Urothelium cell line (cell line): Measurements from ENCODE around the gene USH1G.
"Not testable (repeated sequence)": the region's sequence is repeated elsewhere in the genome, so short reads cannot be mapped to it uniquely, and the experiment has no call there.

Experiments used
- DNase-seq: peaks from one replicate; pipeline ENCODE4 v3.0.0; 2011; ENCODE audit warnings: low spot score, mixed read lengths
- FAIRE-seq: peaks from 2 replicates; lab custom pipeline; 2011; peaks lifted over from hg19 to GRCh38; lab: Jason Lieb, UNC

The USH1G gene

DNA sequence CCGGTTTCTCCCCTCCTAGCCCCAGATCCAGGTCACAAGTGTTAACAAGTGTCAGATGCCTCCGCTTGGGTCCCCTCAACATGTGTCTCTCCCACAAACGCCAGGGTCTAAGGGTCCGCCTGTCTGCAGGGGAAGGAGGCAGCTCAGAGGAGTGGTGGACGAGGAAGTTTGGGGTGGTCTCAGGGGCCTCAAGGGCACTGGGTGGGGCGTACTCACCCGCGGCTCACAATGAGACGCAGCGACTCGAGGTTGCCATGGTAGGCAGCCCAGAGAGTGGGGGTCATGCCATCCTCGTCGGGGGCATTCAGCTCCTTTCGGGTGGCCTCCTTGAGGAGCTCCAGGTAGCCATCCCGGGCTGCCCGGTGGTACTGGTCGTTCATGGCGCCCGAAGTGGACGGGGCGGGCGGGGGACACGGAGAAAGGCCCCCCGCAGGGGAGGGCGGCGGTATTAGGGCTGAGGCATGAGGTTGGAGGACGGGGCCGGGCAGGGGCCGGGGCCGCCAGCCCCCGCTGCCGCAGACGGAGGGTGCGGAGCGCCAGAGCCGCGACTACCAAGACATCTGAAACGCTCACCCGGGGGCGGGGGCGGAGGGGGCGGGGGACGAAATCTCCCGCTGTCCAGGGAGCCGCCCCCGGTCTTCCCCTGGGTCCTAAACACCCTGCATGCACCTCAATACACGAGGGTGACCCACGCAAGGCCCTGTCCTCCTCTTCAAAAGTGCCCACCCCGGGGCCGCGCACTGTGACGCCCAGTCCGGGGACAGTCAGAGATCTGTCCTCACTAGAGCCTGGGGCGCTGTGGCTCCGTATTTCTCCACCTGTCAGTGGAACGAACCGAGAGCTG is at the start of gene USH1G:
Gene USH1G (minus strand): TSS at position 562 of the 844 bp plus-strand sequence. CDS start 182 bp downstream, at position 380.
- peak; percentile 84 for DNase-seq

DNA sequence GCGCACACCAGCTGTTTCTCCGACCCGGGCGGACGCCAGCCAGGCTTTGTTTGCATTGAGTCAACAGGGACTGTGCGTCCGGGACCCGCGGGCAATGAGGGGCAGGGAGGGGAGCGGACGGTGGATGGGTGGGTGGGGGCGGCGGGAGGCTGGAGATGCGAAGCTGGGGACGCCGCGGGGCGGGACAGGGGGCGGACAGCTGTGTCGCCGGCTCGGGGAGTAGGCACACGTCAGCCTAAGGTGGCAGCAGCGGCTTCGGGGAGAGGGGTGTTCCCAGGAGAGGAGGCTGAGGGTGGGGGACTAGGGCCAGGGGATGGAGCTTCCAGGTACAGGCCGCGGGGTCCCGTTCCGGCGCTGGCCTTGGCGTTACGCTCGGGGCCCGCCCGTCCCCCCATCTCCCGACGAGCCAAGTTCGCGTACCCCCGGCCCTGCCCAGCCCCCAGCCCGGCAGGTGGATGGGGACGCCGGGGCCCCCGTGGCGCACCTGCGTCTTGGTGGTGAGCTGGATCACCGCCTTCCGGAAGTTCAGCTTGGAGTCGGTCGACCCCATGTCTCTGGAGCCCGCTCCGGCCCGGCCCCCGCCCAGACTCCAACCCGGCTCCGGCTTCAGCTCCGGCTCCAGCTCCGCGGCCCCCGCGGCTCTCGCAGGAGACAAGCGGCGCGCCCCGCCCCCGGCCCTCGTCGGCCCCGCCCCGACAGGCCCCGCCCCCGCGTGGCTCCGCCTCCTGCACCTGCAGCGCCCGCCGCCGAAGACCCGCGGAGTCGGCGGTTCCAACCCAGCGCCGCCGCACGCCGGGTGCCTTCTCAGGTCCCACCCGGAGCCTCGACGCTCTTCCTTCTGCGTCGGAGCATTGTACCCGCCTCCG is 49.3 kb upstream of the USH1G start, which contains the start of gene HID1:
Gene HID1 (minus strand): TSS at position 653 of the 866 bp plus-strand sequence. CDS start 103 bp downstream, at position 550.
- peak; percentile 85 for DNase-seq

More for the DNA sequence above, at the start of gene USH1G:
- no peak for FAIRE-seq

GRCh38 chr17:74971842-74972106 is 48.7 kb upstream of the USH1G start:
- FAIRE-seq, result no peak

More for the DNA sequence above, 49.3 kb upstream of the USH1G start, which contains the start of gene HID1:
- peak; percentile 79 for FAIRE-seq

GRCh38 chr17:74971069-74971841 is 48.2 kb upstream of the USH1G start:
- FAIRE-seq (no peak), DNase-seq (no peak)

More at GRCh38 chr17:74971842-74972106, 48.7 kb upstream of the USH1G start:
- DNase-seq, result no peak

- DNase-seq, result no peak
- no peak for FAIRE-seq
Measured at GRCh38 chr17:74970395-74970794, 47.3 kb upstream of the USH1G start.

GRCh38 chr17:74969501-74969900 is 46.4 kb upstream of the USH1G start:
- not testable (repeated sequence) for FAIRE-seq, DNase-seq

GRCh38 chr17:74968361-74968780 is 45.3 kb upstream of the USH1G start:
- DNase-seq, result no peak
- FAIRE-seq, result no peak

GRCh38 chr17:74964988-74965622 is 42.0 kb upstream of the USH1G start:
- FAIRE-seq (no peak), DNase-seq (no peak)

- FAIRE-seq, result no peak
- DNase-seq, result no peak
Measured at GRCh38 chr17:74964246-74964761, 41.2 kb upstream of the USH1G start.

- FAIRE-seq, result no peak
- no peak for DNase-seq
Measured at GRCh38 chr17:74963656-74964055, 40.6 kb upstream of the USH1G start.

DNA sequence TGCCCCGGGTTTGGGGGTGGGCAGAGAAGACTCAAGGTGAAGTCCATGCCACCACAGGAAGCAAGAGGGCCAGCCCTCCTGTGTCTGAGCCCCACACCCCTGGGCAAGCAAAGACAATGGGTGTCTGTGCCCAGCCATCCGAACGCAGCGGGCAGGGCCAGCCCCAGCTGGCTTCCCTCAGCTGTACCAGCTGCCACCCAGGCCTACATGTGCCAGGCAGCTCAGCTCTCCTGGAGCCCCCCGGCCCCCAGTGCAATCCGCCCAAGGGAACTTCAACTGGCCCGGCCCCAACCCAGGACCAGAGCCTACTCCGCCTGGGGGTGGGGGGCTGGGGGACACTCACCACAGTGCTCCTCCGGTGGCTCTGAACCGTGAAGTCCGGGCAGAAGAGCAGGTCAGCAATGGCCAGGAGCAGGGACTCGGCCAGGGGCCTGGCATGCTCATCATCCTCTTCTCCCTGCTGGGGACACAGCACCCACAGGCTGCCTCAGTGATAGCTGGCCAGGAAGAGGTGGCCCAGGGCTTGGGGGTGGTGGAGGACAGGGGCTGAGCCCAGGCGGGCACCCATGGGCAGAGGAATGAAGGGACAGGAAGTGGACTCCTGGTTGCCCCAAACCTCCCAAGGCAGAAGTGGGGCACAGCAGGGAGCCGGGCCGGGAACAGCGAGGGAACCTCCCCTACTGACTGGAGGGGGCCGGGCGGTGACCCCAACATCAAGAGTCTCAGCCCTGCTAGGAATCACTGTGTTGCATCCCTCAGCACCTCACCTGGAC is 39.8 kb upstream of the USH1G start:
- DNase-seq (no peak), FAIRE-seq (no peak)

DNA sequence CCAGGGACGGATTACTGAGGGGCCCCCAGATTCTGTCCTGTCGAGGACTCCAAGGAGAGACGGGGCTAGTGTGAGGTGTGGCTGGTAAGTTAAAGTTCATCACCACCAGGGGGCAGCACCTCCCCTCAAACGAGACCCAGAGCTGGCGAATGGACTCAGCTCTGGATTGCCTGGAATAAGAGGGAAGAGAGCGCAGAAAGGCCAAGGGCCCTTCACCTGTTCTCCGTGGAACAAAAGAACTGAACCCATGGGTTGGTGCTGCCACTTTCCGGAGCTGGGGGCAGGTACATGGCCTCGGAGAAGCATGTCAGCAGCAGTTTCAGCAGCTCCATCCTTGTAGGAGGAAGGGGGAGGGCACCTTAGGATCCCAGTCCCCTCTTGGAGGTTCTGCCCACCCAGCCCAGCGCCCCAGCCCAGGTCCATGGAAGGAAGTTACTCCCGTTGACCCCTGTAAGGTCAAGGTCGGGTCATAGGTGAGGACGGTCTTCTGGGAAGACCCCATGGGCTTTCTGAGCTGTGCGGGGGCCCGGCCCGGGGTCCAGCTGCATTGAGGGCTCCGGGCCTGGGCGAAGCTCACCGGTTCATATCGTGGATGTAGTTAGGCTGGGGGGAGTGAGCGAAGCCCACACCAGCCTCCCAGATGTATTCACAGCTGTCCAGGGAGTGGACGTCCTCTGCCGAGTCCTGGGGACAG is 38.7 kb upstream of the USH1G start:
- FAIRE-seq, result peak; percentile 32

GRCh38 chr17:74960570-74961342 is 37.7 kb upstream of the USH1G start:
- FAIRE-seq (peak; percentile 90), DNase-seq (peak; percentile 94)

More for the DNA sequence above, 38.7 kb upstream of the USH1G start:
- peak; percentile 93 for DNase-seq

GRCh38 chr17:74959826-74960515 is 36.9 kb upstream of the USH1G start:
- DNase-seq, result peak; percentile 41
- FAIRE-seq, result peak; percentile 61

DNA sequence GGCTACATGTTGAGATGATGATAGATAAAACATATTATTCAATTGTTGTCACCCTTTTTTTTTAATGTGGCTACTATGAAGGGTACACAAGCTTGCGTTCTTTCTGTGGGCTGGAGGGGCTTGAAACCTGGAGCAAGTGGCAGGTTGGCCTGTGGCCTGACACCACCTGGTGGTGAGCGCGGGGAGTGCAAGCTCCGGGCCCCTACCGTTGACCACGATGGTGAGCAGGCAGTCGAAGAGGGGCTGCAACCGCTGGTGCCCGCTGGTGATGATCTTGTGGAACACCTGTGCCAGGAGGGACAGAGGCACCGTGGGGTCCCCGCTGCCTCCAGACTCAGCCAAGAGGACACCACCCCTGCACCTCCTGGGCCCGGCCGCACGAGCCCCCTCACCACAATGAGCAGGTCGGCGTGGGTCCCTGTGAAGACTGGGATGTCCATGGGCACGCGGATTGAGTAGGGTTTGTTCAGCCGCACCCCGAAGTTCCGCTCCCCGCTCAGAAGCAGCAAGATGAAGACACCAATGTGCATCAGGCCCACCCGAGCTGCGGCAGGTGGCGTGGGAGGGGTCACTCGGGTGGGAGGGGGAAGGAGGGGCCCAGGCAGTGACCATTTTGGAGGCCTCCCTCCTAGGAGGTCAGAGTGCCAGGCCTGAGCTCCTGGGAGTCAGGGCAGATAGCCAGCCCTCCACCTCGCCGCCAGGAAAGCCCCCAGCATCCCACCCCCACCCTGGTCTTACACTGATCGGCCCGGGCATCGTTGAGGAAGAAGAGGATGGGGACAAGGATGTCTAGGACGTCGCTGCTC is 35.1 kb upstream of the USH1G start:
- DNase-seq (peak; percentile 86), FAIRE-seq (peak; percentile 62)

- peak; percentile 30 for FAIRE-seq
- DNase-seq, result no peak
Measured at GRCh38 chr17:74956093-74956492, 33.0 kb upstream of the USH1G start.
